Measurements from ENCODE around the gene DBH. TPM values are rescaled to one million over a fixed set of nuclear protein-coding genes. Genes with fewer than 3 reads are reported as not detected.
A peak's percentile ranks its signal among the peaks of the same experiment; 100 is the strongest.

DBH gene
- total RNA-seq, 3 donors from 2014 or later: not detected

DNA sequence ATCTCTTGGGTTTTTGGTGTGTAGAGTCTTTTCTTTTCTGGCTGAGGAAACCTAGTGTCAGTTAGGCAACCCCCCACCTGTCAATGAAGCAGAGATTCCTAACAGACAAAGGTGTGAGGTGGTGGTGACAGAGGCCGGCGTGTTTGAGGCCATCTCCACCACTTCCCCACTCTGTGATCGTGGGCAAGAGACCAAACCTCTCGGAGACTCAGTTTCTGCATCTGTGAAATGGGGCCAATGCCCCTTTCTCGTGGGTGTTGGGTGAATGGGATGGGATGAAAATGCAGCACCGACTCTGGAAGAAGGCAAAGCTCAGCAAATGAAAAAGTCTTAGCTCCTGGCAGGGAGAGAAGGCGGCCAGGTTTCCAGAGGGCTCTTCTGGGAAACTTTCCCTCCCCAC, 27.8 kb upstream of the DBH start:
- Histone ChIP-seq H3K9me3 (no peaks in the 10 kb centered on the region), H3K4me3 (no peak overlapping the region), H3K36me3 (ENCODE audit: low read depth) (no peaks in the 10 kb centered on the region), H3K4me1 (ENCODE audit: low read depth) (no peaks in the 10 kb centered on the region)
- TF ChIP-seq, protein P1, sequence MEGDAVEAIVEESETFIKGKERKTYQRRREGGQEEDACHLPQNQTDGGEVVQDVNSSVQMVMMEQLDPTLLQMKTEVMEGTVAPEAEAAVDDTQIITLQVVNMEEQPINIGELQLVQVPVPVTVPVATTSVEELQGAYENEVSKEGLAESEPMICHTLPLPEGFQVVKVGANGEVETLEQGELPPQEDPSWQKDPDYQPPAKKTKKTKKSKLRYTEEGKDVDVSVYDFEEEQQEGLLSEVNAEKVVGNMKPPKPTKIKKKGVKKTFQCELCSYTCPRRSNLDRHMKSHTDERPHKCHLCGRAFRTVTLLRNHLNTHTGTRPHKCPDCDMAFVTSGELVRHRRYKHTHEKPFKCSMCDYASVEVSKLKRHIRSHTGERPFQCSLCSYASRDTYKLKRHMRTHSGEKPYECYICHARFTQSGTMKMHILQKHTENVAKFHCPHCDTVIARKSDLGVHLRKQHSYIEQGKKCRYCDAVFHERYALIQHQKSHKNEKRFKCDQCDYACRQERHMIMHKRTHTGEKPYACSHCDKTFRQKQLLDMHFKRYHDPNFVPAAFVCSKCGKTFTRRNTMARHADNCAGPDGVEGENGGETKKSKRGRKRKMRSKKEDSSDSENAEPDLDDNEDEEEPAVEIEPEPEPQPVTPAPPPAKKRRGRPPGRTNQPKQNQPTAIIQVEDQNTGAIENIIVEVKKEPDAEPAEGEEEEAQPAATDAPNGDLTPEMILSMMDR (IDR thresholded peaks at IDR 0.05): no peak
- intact Hi-C loops (cut with DNase I, micrococcal nuclease): no loop called here
- no peak for ATAC-seq
- DNase-seq: no peak

GRCh38 chr9:133608889-133609288, 27.3 kb upstream of the DBH start:
- TF ChIP-seq, protein P1 (IDR thresholded peaks at IDR 0.05): no peak
- Histone ChIP-seq H3K4me1 (ENCODE audit: low read depth) (no peaks in the 10 kb centered on the region), H3K36me3 (ENCODE audit: low read depth) (no peaks in the 10 kb centered on the region), H3K4me3 (no peak overlapping the region), H3K9me3 (no peaks in the 10 kb centered on the region)
- DNase-seq: no peak
- ATAC-seq: no peak
- intact Hi-C loops (cut with DNase I, micrococcal nuclease): no loop called here

GRCh38 chr9:133609311-133610098, 26.7 kb upstream of the DBH start, which contains the start of gene FAM163B:
Gene FAM163B, minus strand, starts transcription at chr9:133609389. Its CDS starts 29,166 bp downstream, at chr9:133580223.
- Histone ChIP-seq H3K36me3 (ENCODE audit: low read depth) (no peaks in the 10 kb centered on the region), H3K4me3 (no peak within 1 kb of the TSS), H3K9me3 (no peaks in the 10 kb centered on the region), H3K4me1 (ENCODE audit: low read depth) (no peaks in the 10 kb centered on the region)
- ATAC-seq (peak; percentile 87), DNase-seq (peak in 2 of 3 donors; percentile 27 to 54)
- TF ChIP-seq, protein P1 (IDR thresholded peaks at IDR 0.05): no peak
- intact Hi-C loops (cut with DNase I, micrococcal nuclease): no loop called here

DNA sequence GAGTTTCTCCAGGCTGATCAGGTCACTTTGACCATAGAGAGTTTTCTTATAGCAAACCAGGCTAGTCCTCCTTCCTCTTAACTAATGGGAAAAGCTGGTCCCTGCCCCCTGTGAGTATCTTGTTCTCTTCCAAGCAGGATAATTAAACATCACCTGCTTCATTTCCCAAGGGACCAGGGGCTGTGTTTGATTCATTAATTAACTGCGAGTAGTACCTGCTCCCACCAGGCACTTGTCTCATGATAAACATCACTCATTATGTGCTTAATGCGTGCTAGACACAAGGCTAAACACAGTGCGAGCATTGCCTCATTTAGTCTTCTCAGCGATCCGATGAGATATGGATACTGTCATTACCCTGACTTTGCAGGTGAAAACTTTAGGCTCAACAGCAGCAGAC, 25.3 kb upstream of the DBH start:
- no peaks in the 10 kb centered on the region for H3K9me3 ChIP-seq
- intact Hi-C loops (cut with DNase I, micrococcal nuclease): no loop called here
- no peak overlapping the region for H3K4me3 ChIP-seq
- DNase-seq (no peak), ATAC-seq (no peak)
- H3K4me1 ChIP-seq (ENCODE audit: low read depth): no peaks in the 10 kb centered on the region
- TF ChIP-seq, protein P1 (IDR thresholded peaks at IDR 0.05): no peak
- no peaks in the 10 kb centered on the region for H3K36me3 ChIP-seq (ENCODE audit: low read depth)

GRCh38 chr9:133612051-133612450, 24.1 kb upstream of the DBH start:
- Histone ChIP-seq H3K36me3 (ENCODE audit: low read depth) (no peaks in the 10 kb centered on the region), H3K4me1 (ENCODE audit: low read depth) (no peaks in the 10 kb centered on the region), H3K4me3 (no peak overlapping the region), H3K9me3 (no peaks in the 10 kb centered on the region)
- intact Hi-C loops (cut with DNase I, micrococcal nuclease): no loop called here
- TF ChIP-seq, protein P1 (IDR thresholded peaks at IDR 0.05): no peak
- DNase-seq (no peak), ATAC-seq (no peak)

Measured in mucosa of descending colon (tissue), 3 donors.